HG03196 (cell line): ENCODE data around the gene HIVEP3.

Source experiments
- ATAC-seq: cut with Tn5 transposase; IDR thresholded peaks from one replicate; pipeline ENCODE4 v1.9.1; 2021; ENCODE audit not compliant: unreplicated experiment

HIVEP3 gene

GRCh38 chr1:41494351-41495209 lies 424.1 kb downstream of the HIVEP3 start:
- no peak for ATAC-seq

GRCh38 chr1:41493626-41494350 lies 424.9 kb downstream of the HIVEP3 start:
- no peak for ATAC-seq

- ATAC-seq, result no peak
These were observed 425.6 kb downstream of the HIVEP3 start for GRCh38 chr1:41493117-41493536.

GRCh38 chr1:41492341-41492848 lies 426.3 kb downstream of the HIVEP3 start:
- ATAC-seq, result no peak

GRCh38 chr1:41490911-41491310 lies 427.8 kb downstream of the HIVEP3 start:
- no peak for ATAC-seq

GRCh38 chr1:41489561-41489960 lies 429.2 kb downstream of the HIVEP3 start:
- no peak for ATAC-seq

GRCh38 chr1:41488040-41488951 lies 430.4 kb downstream of the HIVEP3 start:
- ATAC-seq, result no peak

- ATAC-seq, result no peak
These were observed 431.3 kb downstream of the HIVEP3 start for GRCh38 chr1:41487126-41488039.

GRCh38 chr1:41486371-41487125 lies 432.2 kb downstream of the HIVEP3 start:
- ATAC-seq, result no peak

GRCh38 chr1:41486053-41486370 lies 432.7 kb downstream of the HIVEP3 start:
- ATAC-seq, result no peak

- no peak for ATAC-seq
These were observed 433.1 kb downstream of the HIVEP3 start for GRCh38 chr1:41485605-41486004.

- ATAC-seq, result no peak
These were observed 434.1 kb downstream of the HIVEP3 start, which contains the start of gene EDN2 for GRCh38 chr1:41484402-41485241. TSS of gene EDN2 (minus strand) at chr1:41484683. CDS start at chr1:41484601, 82 bp downstream.

- ATAC-seq, result no peak
These were observed 434.7 kb downstream of the HIVEP3 start for GRCh38 chr1:41483960-41484401.

- ATAC-seq, result no peak
These were observed 435.5 kb downstream of the HIVEP3 start for GRCh38 chr1:41483001-41483850.

GRCh38 chr1:41482001-41482765 lies 436.5 kb downstream of the HIVEP3 start:
- no peak for ATAC-seq

- ATAC-seq, result no peak
These were observed 437.5 kb downstream of the HIVEP3 start for GRCh38 chr1:41481109-41481775.
